Thoracic aorta (tissue), 2 donors: ENCODE measurements around the gene DSEL. TPM values are rescaled to one million over a fixed set of nuclear protein-coding genes. Genes with fewer than 3 reads are reported as not detected.

Experiments used
- ATAC-seq: fragments of 150-250 bp; one replicate; pipeline ENCODE4 v1.8.0; 2017; ENCODE audit warnings: low read depth; ENCODE audit not compliant: insufficient number of reproducible peaks, low FRiP score
- DNase-seq: peaks from one replicate; pipeline ENCODE4 v3.0.0-alpha.2; 2020; ENCODE audit warnings: low spot score
- H3K27ac ChIP-seq, 2 donors: fragments of 200-600 bp; sonication (generic); 1 replicate in 1 of 2; 2 replicates in 1 of 2; pipeline ENCODE4 v1.5.1; 2016; ENCODE audit warnings: mild to moderate bottlenecking in 2 of 2, moderate library complexity in 2 of 2
- H3K27me3 ChIP-seq: fragments of 200-600 bp; sonication (generic); replicated peaks from 2 replicates; pipeline ENCODE4 v1.6.0; 2016; ENCODE audit warnings: mild to moderate bottlenecking; ENCODE audit not compliant: insufficient read depth
- H3K36me3 ChIP-seq: fragments of 200-600 bp; sonication (generic); one replicate; pipeline ENCODE4 v1.5.1; 2016
- H3K4me1 ChIP-seq, 2 donors: fragments of 200-600 bp; sonication (generic); 1 replicate in 1 of 2; 2 replicates in 1 of 2; pipeline versions ENCODE4 v1.5.1 to v1.6.0; 2016; ENCODE audit warnings: low read depth in 2 of 2, mild to moderate bottlenecking in 1 of 2; ENCODE audit not compliant: control insufficient read depth in 1 of 2
- H3K4me3 ChIP-seq: fragments of 200-600 bp; sonication (generic); 2 replicates; pipeline ENCODE4 v1.5.1; 2016; ENCODE audit warnings: mild to moderate bottlenecking
- H3K9me3 ChIP-seq: fragments of 200-600 bp; sonication (generic); 2 replicates; pipeline ENCODE4 v1.5.1; 2016
- CTCF ChIP-seq: fragments of 200-600 bp; sonication (generic); IDR thresholded peaks from one replicate; pipeline ENCODE4 v1.5.1; 2019; ENCODE audit warnings: antibody characterized with exemption
- total RNA-seq, 2 donors: library from RNA; depleted of rRNA; stranded (reverse); fragments of >200 nt; gene quantifications; one replicate each; pipeline versions ENCODE4 v1.1.0 to v1.2.3, GENCODE V29; 2016

Gene DSEL
- total RNA-seq, 2 donors from 2014 or later: 34.1 to 38.5 TPM

GRCh38 chr18:67484458-67484857, 32.1 kb downstream of the DSEL start:
- Histone ChIP-seq H3K4me1 (peaks cover 5 to 9% of the 10 kb centered on the region in 2 donors), H3K36me3 (no peaks in the 10 kb centered on the region), H3K27ac (no peak overlapping the region), H3K4me3 (no peak overlapping the region), H3K9me3 (no peaks in the 10 kb centered on the region), H3K27me3 (no peaks in the 10 kb centered on the region)
- DNase-seq (no peak), ATAC-seq (no peak)
- TF ChIP-seq CTCF: no peak

DNA sequence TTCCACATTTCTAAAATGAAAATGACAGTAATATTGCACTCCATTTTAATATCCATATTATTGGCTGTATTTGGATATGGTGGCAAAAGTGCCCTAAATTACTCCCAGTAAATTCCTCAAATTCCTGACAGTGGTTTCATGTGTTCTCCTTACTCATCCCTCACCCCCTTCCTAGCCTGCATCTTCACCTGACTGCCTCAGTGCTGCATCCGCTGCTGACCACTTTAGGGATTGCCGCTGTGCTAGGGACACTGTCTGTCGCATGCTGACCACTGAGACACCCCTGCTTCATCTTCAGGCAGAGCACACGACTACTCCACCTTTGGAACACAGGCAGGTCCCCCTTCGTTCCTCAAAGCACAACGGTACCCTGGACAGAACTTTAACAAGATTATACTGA, 32.6 kb downstream of the DSEL start:
- Histone ChIP-seq H3K36me3 (no peaks in the 10 kb centered on the region), H3K27ac (no peak overlapping the region), H3K9me3 (no peaks in the 10 kb centered on the region), H3K4me1 (peaks cover 5 to 9% of the 10 kb centered on the region in 2 donors), H3K27me3 (no peaks in the 10 kb centered on the region), H3K4me3 (no peak overlapping the region)
- DNase-seq: no peak
- TF ChIP-seq CTCF: no peak
- no peak for ATAC-seq

DNA sequence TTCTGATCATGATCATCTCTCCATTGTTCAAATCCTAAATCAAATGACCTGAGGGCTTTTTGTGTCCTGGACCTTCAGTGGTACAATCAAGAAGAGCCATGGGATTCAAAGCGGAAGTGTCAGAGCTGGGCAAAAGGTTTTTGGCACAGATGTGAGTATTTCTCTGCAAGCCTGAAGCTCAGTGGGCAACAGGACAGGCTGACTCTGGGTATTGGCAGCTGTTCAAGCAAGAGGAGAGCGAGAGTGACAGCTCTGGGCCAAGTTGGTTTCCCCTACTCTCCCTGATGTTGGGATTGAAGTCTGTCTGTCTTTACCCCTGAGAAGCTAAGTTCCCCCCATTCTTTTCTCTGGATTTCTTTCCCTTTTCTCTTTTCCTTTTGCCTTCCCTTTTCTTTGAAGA, 33.3 kb downstream of the DSEL start:
- no peak overlapping the region for H3K4me3 ChIP-seq
- DNase-seq (no peak), ATAC-seq (no peak)
- peaks cover 5 to 9% of the 10 kb centered on the region in 2 donors for H3K4me1 ChIP-seq
- no peak for TF ChIP-seq CTCF
- H3K9me3 ChIP-seq: no peaks in the 10 kb centered on the region
- H3K36me3 ChIP-seq: no peaks in the 10 kb centered on the region
- H3K27ac ChIP-seq: no peak overlapping the region
- H3K27me3 ChIP-seq: no peaks in the 10 kb centered on the region

DNA sequence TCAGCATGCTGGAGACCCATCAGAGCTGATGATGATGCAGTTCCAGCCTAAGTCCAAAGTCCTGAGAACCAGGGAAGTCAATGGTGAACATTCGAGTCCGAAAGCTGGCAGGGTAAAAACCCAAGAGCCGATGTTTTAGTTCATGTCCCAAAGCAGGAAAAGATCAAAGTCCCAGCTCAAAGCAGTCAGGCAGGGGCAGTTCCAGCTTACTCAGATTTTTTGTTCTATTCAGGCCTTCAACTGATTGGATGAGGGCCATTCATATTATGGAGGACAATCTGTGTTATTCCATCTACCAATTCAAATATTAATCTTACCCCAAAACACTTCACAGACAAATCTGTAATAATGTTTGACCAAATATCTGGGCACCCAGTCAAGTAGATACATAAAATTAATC, 38.3 kb downstream of the DSEL start:
- ATAC-seq (no peak), DNase-seq (no peak)
- no peak for TF ChIP-seq CTCF
- H3K9me3 ChIP-seq: no peaks in the 10 kb centered on the region
- no peak overlapping the region for H3K4me3 ChIP-seq
- H3K36me3 ChIP-seq: no peaks in the 10 kb centered on the region
- H3K4me1 ChIP-seq: peaks cover 5 to 7% of the 10 kb centered on the region in 2 donors
- no peak overlapping the region for H3K27ac ChIP-seq
- no peaks in the 10 kb centered on the region for H3K27me3 ChIP-seq

GRCh38 chr18:67477522-67477921, 39.0 kb downstream of the DSEL start:
- Histone ChIP-seq H3K36me3 (no peaks in the 10 kb centered on the region), H3K27me3 (no peaks in the 10 kb centered on the region), H3K9me3 (no peaks in the 10 kb centered on the region), H3K27ac (no peak overlapping the region), H3K4me3 (no peak overlapping the region), H3K4me1 (peaks cover 0 to under 1% of the 10 kb centered on the region in 2 donors)
- no peak for ATAC-seq
- no peak for DNase-seq
- no peak for TF ChIP-seq CTCF
